PFSK-1 (cell line): ENCODE data around the gene TPRA1.

Source experiments
- FOXP2 ChIP-seq: optimal IDR thresholded peaks from 2 replicates; pipeline ENCODE3; 2011; ENCODE audit warnings: borderline replicate concordance, control low read depth, inconsistent platforms; ENCODE audit not compliant: insufficient read depth; ENCODE audit errors: extremely low read length, extremely low read depth
- POLR2AphosphoS5 ChIP-seq: IDR thresholded peaks from 2 replicates; pipeline ENCODE4 v1.6.1; 2012; ENCODE audit warnings: low read depth, mild to moderate bottlenecking, control low read depth, low read length, moderate library complexity
- SIN3A ChIP-seq: IDR thresholded peaks from 2 replicates; pipeline ENCODE4 v1.6.1; 2012; ENCODE audit warnings: mild to moderate bottlenecking, low read length, moderate library complexity, borderline replicate concordance; ENCODE audit not compliant: insufficient read depth
- TAF1 ChIP-seq: IDR thresholded peaks from 2 replicates; pipeline ENCODE4 v1.6.1; 2012; ENCODE audit warnings: low read length, control low read depth, borderline replicate concordance; ENCODE audit not compliant: insufficient read depth
- TF ChIP-seq, protein P1 (sequence below), 2 experiments: IDR thresholded peaks; 2 replicates each; pipeline versions ENCODE4 v1.6.1 to v1.8.0; 2011 to 2012; ENCODE audit warnings: low read depth in 2 of 2, low read length in 2 of 2, control low read depth in 1 of 2, inconsistent platforms in 1 of 2, mild to moderate bottlenecking in 1 of 2, moderate library complexity in 1 of 2; ENCODE audit not compliant: insufficient read depth in 1 of 2

Gene TPRA1

GRCh38 chr3:127545711-127546457 lies 44.6 kb downstream of the TPRA1 start:
- TF ChIP-seq TAF1 = no peak
- TF ChIP-seq FOXP2 = no peak
- no peak for TF ChIP-seq SIN3A
- TF ChIP-seq POLR2AphosphoS5 = no peak
- TF ChIP-seq, protein P1, sequence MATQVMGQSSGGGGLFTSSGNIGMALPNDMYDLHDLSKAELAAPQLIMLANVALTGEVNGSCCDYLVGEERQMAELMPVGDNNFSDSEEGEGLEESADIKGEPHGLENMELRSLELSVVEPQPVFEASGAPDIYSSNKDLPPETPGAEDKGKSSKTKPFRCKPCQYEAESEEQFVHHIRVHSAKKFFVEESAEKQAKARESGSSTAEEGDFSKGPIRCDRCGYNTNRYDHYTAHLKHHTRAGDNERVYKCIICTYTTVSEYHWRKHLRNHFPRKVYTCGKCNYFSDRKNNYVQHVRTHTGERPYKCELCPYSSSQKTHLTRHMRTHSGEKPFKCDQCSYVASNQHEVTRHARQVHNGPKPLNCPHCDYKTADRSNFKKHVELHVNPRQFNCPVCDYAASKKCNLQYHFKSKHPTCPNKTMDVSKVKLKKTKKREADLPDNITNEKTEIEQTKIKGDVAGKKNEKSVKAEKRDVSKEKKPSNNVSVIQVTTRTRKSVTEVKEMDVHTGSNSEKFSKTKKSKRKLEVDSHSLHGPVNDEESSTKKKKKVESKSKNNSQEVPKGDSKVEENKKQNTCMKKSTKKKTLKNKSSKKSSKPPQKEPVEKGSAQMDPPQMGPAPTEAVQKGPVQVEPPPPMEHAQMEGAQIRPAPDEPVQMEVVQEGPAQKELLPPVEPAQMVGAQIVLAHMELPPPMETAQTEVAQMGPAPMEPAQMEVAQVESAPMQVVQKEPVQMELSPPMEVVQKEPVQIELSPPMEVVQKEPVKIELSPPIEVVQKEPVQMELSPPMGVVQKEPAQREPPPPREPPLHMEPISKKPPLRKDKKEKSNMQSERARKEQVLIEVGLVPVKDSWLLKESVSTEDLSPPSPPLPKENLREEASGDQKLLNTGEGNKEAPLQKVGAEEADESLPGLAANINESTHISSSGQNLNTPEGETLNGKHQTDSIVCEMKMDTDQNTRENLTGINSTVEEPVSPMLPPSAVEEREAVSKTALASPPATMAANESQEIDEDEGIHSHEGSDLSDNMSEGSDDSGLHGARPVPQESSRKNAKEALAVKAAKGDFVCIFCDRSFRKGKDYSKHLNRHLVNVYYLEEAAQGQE (IDR thresholded peaks at IDR 0.05; ENCODE audit: insufficient read depth in 1 of 2, low read depth in 2 of 2, low read length in 2 of 2) = no peak

DNA sequence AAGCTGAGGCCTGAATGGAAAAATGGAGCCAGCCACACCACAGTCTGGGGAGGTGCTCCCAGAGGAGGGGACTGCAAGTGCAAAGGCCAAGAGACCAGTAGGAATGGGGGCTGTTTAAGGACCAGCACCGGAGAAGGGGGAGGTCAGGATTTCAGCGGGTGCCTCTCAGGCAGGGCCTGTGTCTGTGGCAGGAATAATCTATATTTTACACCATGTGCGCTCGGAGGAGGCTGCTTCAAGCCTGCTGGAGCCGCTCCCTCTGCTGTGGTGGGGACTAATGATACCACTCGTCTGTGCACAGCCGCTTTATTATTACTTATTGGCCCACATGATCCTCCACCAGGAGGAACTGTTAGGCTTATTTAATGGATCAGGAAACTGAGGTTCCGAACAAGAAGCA lies 45.3 kb downstream of the TPRA1 start:
- TF ChIP-seq SIN3A = no peak

DNA sequence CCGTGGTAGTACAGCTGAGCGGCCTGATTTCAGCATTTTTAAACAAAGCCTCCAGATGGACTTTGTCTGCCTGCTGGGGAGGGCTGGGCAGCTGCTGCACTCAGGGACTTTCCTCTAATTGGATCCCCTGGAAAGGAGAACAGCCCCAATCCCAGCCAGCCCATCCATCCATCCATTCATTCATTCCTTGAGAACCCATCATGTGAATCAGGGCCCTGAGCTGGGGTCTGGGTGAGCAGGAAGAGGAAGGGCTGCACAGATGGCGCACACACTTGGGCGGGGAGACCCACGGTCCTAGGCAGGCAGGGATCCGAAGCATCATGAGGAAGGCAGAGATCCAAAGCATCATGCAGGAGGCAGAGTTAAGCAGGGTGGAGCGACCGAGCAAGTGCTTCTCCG lies 45.7 kb downstream of the TPRA1 start:
- no peak for TF ChIP-seq SIN3A
- TF ChIP-seq, protein P1 (IDR thresholded peaks at IDR 0.05; ENCODE audit: insufficient read depth in 1 of 2, low read depth in 2 of 2, low read length in 2 of 2) = no peak
- TF ChIP-seq TAF1 = no peak
- TF ChIP-seq FOXP2 = no peak
- TF ChIP-seq POLR2AphosphoS5 = no peak

DNA sequence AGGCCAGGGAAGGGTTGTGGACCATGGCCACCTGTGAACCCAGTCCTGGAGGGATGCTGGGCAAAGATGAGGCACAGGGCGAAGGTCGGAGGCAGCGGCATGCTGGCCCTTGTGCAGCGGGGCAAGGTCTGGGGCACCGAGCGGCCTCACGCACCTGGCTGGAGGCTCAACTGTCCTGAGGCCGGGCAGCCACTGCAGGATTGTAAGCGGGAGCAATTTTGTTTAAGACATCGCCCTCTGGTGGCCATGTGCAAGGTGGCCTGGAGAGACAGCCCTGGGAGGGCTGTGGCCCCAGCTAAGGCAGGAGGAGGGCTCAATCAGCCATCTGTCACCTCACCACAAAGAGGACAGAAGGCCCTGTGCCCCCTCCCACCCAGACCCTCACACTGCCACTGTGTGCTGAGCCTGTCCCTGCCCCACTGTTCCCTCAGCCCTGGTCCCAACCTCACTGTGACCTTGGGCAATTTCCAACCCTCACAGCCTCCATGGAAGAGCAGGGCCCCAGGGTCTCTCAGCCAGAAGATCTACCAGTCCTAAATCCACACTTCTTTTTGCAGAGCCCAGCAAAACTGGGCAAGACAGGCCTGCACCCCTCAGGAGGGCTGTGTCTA lies 46.2 kb downstream of the TPRA1 start:
- TF ChIP-seq POLR2AphosphoS5 (no peak), SIN3A (no peak), TAF1 (no peak), FOXP2 (no peak)
- TF ChIP-seq, protein P1 (IDR thresholded peaks at IDR 0.05; ENCODE audit: insufficient read depth in 1 of 2, low read depth in 2 of 2, low read length in 2 of 2) = no peak

DNA sequence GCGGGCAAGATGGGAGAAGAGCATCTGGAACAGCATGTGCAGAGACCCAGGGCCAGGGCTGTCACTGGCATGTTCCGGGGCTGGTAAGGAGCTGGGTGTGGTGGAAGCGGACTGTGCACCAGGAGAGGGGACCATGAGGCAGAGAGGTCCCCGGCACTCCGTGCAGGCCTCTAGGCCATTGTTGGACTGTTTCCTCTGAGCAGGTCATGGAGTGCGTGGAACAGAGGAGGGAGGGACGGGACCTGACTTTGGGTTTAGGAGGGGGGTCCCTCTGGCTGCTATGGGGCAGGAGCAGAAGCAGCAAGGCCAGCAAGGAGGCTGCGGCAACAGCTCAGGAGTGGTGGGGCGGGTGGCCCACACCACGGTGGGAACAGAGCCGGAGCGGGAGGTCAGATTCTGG lies 47.1 kb downstream of the TPRA1 start:
- TF ChIP-seq TAF1 (no peak), SIN3A (no peak), POLR2AphosphoS5 (no peak), FOXP2 (no peak)
- TF ChIP-seq, protein P1 (IDR thresholded peaks at IDR 0.05; ENCODE audit: insufficient read depth in 1 of 2, low read depth in 2 of 2, low read length in 2 of 2) = no peak
